SIG-M5 treated with dmso at 0.1 percent for 504 hours (cell line): ENCODE data around the gene SLC25A24.

ENCODE experiments used
- DNase-seq: peaks from one replicate; lab custom pipeline; 2025; ENCODE audit not compliant: unreplicated experiment; lab: John Stamatoyannopoulos, UW

Gene SLC25A24

DNA sequence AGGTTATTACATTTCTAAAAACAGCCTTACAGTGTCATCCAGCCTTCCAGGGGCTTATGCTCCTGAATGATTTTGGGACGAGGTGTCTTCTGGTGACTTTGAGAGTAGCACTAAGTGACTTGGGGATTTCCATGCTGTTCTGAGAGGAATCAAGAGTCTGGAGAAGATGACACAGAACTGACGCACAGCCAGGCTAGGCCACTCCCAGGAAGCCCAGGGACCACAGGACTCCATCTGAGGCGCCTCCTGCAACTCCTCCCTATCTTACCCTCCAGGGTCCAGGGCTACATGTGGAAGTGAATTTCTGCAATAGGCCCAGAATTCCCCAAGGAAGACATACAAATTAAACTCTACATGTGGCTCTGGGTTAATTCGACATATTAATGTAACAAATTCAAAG, 92.5 kb downstream of the SLC25A24 start:
- no peak for DNase-seq

- DNase-seq, result no peak
Measured at GRCh38 chr1:108106775-108107174, 93.4 kb downstream of the SLC25A24 start.

GRCh38 chr1:108100148-108100547, 100.0 kb downstream of the SLC25A24 start:
- DNase-seq, result no peak

- no peak for DNase-seq
Measured at GRCh38 chr1:108097018-108097417, 103.1 kb downstream of the SLC25A24 start.

DNA sequence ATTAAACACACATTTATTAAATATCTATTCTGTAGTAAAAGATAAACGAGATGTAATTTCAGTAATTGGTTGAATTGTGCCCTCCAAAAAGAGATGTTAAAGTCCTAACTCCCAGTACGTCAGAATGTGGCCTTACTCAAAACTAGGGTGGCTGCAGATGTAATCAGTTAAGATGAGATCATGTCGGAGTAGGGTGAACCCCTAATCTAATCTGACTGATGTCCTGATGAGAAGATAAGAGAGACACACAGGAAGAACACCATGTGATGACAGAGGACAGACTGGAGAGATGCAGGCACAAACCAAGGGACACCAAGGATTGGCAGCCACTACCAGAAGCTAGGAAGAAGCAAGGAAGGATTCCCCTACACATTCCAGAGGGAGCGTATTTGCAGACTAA, 104.1 kb downstream of the SLC25A24 start:
- DNase-seq, result no peak

GRCh38 chr1:108089477-108089876, 110.7 kb downstream of the SLC25A24 start:
- no peak for DNase-seq

- no peak for DNase-seq
Measured at GRCh38 chr1:108085628-108086027, 114.5 kb downstream of the SLC25A24 start.

DNA sequence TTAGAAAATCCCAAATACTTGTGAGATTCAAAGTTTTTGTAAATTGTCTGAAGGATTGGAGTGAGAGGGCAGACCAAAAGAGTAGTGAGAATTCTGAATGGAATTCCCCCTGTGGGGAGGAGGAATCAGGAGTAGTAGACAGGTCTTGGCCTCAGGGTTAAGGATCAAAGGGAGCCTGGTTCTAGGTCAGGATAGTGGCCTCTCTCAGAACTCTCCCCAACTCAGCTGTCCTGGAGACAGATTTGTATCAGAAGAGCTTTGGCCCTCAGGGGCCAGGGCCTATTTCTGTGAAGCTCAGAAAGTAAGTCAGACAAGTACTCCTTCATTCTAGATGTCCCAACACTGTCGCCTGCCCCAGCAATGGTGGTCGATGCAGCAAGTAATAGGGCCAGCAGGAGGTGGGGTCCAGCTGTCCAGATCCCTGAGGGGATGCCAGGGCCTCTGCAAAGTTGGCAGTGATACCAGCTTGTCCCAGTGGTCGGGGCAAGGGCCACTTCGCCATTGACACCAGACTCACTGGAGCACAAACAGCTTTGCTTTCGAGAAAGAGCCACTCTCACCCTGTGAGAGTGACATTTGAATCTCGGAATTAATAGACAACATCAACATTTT, 115.2 kb downstream of the SLC25A24 start:
- DNase-seq, result no peak
